Measurements from ENCODE around the gene TNFSF18.

TNFSF18 gene

DNA sequence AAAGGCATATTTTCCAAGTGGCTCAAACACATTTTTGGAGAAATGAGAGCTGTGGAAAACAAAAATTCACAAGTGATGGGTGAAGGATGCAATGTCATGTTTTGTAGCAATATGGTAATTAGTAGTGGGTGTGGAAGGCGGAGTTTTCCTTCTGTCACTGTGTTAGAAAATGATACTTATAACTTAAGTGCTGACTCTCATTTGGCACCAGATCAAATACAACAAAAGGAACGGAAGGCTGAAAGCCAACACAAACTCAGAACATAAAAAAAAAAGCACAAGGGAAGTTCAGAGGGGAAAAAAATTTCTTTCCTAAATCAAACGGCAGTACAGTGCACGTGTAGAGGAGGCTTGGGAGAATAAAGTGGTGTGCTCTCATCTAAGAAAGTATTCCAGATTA lies at the start of gene TNFSF18:
Gene TNFSF18 (minus strand): TSS at position 77 of the 400 bp plus-strand sequence. CDS start 45 bp downstream, at position 32.
- Histone ChIP-seq H3K27me3 (ENCODE audit: insufficient read depth, poor library complexity, severe bottlenecking) (no peaks in the 10 kb centered on the region), H3K36me3 (ENCODE audit: low read depth) (no peaks in the 10 kb centered on the region), H3K4me3 (ENCODE audit: severe bottlenecking) (no peak within 1 kb of the TSS), H3K27ac (ENCODE audit: poor library complexity, severe bottlenecking) (peak within 1 kb of the TSS; percentile 96), H3K9me3 (ENCODE audit: severe bottlenecking) (no peaks in the 10 kb centered on the region), H3K4me1 (ENCODE audit: insufficient read depth, poor library complexity, severe bottlenecking) (peaks cover 47% of the 10 kb centered on the region)
- DNase-seq (ENCODE audit: low spot score) (no peak), ATAC-seq (ENCODE audit: low read depth) (no peak)
- no peak for TF ChIP-seq CTCF (IDR thresholded peaks at IDR 0.05; ENCODE audit: poor library complexity, severe bottlenecking)

- H3K27me3 ChIP-seq (ENCODE audit: insufficient read depth, poor library complexity, severe bottlenecking): no peaks in the 10 kb centered on the region
- H3K4me1 ChIP-seq (ENCODE audit: insufficient read depth, poor library complexity, severe bottlenecking): no peaks in the 10 kb centered on the region
- H3K4me3 ChIP-seq (ENCODE audit: severe bottlenecking): no peak overlapping the region
- H3K36me3 ChIP-seq (ENCODE audit: low read depth): no peaks in the 10 kb centered on the region
- ATAC-seq (ENCODE audit: low read depth) (no peak), DNase-seq (ENCODE audit: low spot score) (no peak)
- TF ChIP-seq CTCF (IDR thresholded peaks at IDR 0.05; ENCODE audit: poor library complexity, severe bottlenecking): no peak
- no peaks in the 10 kb centered on the region for H3K9me3 ChIP-seq (ENCODE audit: severe bottlenecking)
- H3K27ac ChIP-seq (ENCODE audit: poor library complexity, severe bottlenecking): no peak overlapping the region
Observed at GRCh38 chr1:173099166-173099565, 48.4 kb upstream of the TNFSF18 start.

- Histone ChIP-seq H3K27me3 (ENCODE audit: insufficient read depth, poor library complexity, severe bottlenecking) (no peaks in the 10 kb centered on the region), H3K27ac (ENCODE audit: poor library complexity, severe bottlenecking) (no peak overlapping the region), H3K4me3 (ENCODE audit: severe bottlenecking) (no peak overlapping the region), H3K9me3 (ENCODE audit: severe bottlenecking) (no peaks in the 10 kb centered on the region), H3K36me3 (ENCODE audit: low read depth) (no peaks in the 10 kb centered on the region), H3K4me1 (ENCODE audit: insufficient read depth, poor library complexity, severe bottlenecking) (no peaks in the 10 kb centered on the region)
- ATAC-seq (ENCODE audit: low read depth) (no peak), DNase-seq (ENCODE audit: low spot score) (no peak)
- TF ChIP-seq CTCF (IDR thresholded peaks at IDR 0.05; ENCODE audit: poor library complexity, severe bottlenecking): no peak
Observed at GRCh38 chr1:173098117-173098516, 47.4 kb upstream of the TNFSF18 start.

- no peak for DNase-seq (ENCODE audit: low spot score)
- no peak overlapping the region for H3K4me3 ChIP-seq (ENCODE audit: severe bottlenecking)
Observed at GRCh38 chr1:173097001-173097400, 46.3 kb upstream of the TNFSF18 start.

More at GRCh38 chr1:173097001-173097400, 46.3 kb upstream of the TNFSF18 start:
- no peaks in the 10 kb centered on the region for H3K4me1 ChIP-seq (ENCODE audit: insufficient read depth, poor library complexity, severe bottlenecking)
- no peaks in the 10 kb centered on the region for H3K36me3 ChIP-seq (ENCODE audit: low read depth)
- H3K27me3 ChIP-seq (ENCODE audit: insufficient read depth, poor library complexity, severe bottlenecking): no peaks in the 10 kb centered on the region
- H3K27ac ChIP-seq (ENCODE audit: poor library complexity, severe bottlenecking): no peak overlapping the region
- no peak for TF ChIP-seq CTCF (IDR thresholded peaks at IDR 0.05; ENCODE audit: poor library complexity, severe bottlenecking)
- ATAC-seq (ENCODE audit: low read depth): no peak
- H3K9me3 ChIP-seq (ENCODE audit: severe bottlenecking): no peaks in the 10 kb centered on the region
